Testis (tissue), 2 donors: Measurements from ENCODE around the gene SUCLG2.

Experiments used
- POLR2A ChIP-seq: fragments of 450-650 bp; IDR thresholded peaks from one replicate; pipeline ENCODE4 v1.6.1; 2017; ENCODE audit warnings: antibody characterized with exemption, mild to moderate bottlenecking, moderate library complexity
- TF ChIP-seq, protein P1 (sequence below), 3 experiments: fragments of 450-650 bp in 2 of 3; fragments of 200-600 bp in 1 of 3; sonication (generic) in 1 of 3; IDR thresholded peaks; one replicate each; pipeline ENCODE4 v1.5.1; 2016 to 2019; ENCODE audit warnings: antibody characterized with exemption in 3 of 3, mild to moderate bottlenecking in 2 of 3, moderate library complexity in 1 of 3

DNA sequence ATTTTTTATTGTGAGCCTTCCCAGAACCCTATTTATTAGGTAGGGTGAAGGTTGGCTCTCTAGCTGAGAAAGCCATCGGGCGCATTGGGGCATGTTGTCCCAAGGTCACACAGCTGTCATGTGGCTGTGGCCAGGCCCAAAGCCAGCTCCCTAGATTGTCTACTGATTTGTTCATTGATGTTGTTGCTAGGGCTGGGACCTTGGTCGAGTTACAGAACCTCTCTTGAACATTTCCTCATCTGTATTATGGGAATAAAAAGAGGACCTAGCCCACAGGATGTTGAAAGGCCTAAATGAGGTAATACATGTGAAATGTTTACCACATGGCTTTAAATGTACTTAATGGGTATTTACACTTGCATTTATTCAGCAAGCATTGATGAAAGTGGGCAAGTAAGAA, 252.5 kb downstream of the SUCLG2 start:
- TF ChIP-seq, protein P1, sequence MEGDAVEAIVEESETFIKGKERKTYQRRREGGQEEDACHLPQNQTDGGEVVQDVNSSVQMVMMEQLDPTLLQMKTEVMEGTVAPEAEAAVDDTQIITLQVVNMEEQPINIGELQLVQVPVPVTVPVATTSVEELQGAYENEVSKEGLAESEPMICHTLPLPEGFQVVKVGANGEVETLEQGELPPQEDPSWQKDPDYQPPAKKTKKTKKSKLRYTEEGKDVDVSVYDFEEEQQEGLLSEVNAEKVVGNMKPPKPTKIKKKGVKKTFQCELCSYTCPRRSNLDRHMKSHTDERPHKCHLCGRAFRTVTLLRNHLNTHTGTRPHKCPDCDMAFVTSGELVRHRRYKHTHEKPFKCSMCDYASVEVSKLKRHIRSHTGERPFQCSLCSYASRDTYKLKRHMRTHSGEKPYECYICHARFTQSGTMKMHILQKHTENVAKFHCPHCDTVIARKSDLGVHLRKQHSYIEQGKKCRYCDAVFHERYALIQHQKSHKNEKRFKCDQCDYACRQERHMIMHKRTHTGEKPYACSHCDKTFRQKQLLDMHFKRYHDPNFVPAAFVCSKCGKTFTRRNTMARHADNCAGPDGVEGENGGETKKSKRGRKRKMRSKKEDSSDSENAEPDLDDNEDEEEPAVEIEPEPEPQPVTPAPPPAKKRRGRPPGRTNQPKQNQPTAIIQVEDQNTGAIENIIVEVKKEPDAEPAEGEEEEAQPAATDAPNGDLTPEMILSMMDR (IDR thresholded peaks at IDR 0.05): no peak
- no peak for TF ChIP-seq POLR2A
